Hematopoietic multipotent progenitor cell (in vitro differentiated cells): ENCODE measurements around the gene MAPK1. TPM values are rescaled to one million over a fixed set of nuclear protein-coding genes. Genes with fewer than 3 reads are reported as not detected.

Experiments
- DNase-seq, 3 donors: peaks; one replicate each; pipeline ENCODE4 v3.0.0-alpha.2; 2011 to 2015; ENCODE audit warnings: low read depth in 2 of 3, low spot score in 2 of 3
- small RNA-seq: library from RNA; depleted of rRNA; stranded (forward); fragments of <200 nt; gene quantifications from one replicate; pipeline ENCODE3, GENCODE V24; 2012
- total RNA-seq: library from RNA; depleted of rRNA; stranded (reverse); fragments of >200 nt; gene quantifications from one replicate; pipeline ENCODE4 v1.2.3, GENCODE V29; 2012

MAPK1 gene
- total RNA-seq, 1 donor: 38.8 TPM

- DNase-seq: no peak
Observed at GRCh38 chr22:21709688-21710087, 157.8 kb downstream of the MAPK1 start.

GRCh38 chr22:21708960-21709359 lies 158.5 kb downstream of the MAPK1 start:
- no peak for DNase-seq

GRCh38 chr22:21707677-21708076 lies 159.8 kb downstream of the MAPK1 start:
- no peak for DNase-seq

Small RNA genes within 50 kb of the gene (small RNA-seq; reads per million reads assigned to genes)
- not detected for gene RN7SL280P
- 0.41 reads per million for gene RNA5SP493

Other genes with a start within 250 kb of the MAPK1 start
- gene YDJC, start 237.6 kb downstream of the MAPK1 start, total RNA-seq: 53.3 TPM
- 0.27 TPM for gene CCDC116, start 234.9 kb downstream of the MAPK1 start, total RNA-seq
- 41.7 TPM for gene SDF2L1, start 225.3 kb downstream of the MAPK1 start, total RNA-seq
- 39.6 TPM for gene PPIL2, start 201.6 kb downstream of the MAPK1 start, total RNA-seq
- 11.8 TPM for gene YPEL1, start 131.9 kb downstream of the MAPK1 start, total RNA-seq
- 90.8 TPM for gene PPM1F, start 85.2 kb upstream of the MAPK1 start, total RNA-seq
- 39.0 TPM for gene TOP3B, start 115.1 kb upstream of the MAPK1 start, total RNA-seq